ENCODE results near the gene SCARF2.
"Not testable (repeated sequence)": the region's sequence is repeated elsewhere in the genome, so short reads cannot be mapped to it uniquely, and the experiment has no call there.

SCARF2 gene

DNA sequence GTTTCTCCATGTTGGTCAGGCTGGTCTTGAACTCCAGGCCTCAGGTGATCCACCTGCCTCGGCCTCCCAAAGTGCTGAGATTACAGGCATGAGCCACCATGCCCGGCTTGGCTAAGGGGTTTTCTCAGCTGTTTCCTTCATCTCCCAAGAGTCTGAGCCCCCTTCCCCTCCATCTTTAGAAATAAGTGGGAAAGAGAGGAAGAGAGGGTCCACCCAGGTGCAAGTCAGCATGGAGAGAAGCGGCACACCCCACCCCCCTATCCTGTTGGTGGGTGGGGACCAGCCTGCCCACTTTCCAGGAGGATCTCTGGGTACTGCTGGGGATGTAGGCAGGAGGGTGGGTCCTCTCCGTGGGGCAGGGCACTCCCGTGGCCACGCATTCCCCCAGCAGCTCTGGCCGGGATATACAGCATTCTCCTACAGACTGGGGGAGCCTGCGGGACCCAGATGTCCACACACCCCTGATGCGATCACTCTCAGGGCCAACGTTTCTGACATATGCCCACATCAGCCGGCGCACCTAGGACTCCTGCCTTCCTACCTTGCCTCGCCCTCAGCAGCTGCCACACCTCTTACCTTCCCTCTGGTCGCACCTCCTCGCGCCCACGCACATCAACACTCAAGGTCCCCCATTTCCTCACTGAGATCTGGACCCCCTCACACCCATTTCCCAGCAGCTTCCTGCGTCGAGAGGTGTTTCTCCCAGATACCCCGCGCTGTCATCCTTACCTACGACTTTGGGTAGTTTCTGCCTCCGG lies 8.9 kb downstream of the SCARF2 start:
- no peak for DNase-seq (ENCODE audit: low spot score)

DNA sequence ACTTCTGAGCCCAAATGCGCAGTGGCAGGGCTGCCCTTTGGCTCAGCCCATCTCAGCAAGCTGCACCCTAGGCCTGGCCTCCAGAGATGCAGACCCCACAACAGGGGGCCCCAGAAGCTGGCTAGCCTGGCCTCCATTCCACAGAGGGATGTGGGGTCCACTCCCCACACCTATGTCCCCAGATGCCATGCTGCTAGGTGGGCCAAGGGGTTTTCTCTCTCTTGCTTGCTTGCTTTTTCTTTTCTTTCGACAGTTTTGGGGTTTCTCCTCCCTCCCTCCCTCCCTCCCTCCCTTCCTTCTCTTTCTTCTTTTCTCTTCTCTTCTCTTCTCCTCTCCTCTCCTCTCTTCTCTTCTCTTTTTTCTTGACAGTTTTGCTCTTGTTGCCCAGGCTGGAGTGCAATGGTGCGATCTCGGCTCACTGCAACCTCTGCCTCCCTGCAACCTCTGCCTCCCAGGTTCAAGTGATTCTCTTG lies 9.6 kb downstream of the SCARF2 start:
- DNase-seq (ENCODE audit: low spot score), result no peak

DNA sequence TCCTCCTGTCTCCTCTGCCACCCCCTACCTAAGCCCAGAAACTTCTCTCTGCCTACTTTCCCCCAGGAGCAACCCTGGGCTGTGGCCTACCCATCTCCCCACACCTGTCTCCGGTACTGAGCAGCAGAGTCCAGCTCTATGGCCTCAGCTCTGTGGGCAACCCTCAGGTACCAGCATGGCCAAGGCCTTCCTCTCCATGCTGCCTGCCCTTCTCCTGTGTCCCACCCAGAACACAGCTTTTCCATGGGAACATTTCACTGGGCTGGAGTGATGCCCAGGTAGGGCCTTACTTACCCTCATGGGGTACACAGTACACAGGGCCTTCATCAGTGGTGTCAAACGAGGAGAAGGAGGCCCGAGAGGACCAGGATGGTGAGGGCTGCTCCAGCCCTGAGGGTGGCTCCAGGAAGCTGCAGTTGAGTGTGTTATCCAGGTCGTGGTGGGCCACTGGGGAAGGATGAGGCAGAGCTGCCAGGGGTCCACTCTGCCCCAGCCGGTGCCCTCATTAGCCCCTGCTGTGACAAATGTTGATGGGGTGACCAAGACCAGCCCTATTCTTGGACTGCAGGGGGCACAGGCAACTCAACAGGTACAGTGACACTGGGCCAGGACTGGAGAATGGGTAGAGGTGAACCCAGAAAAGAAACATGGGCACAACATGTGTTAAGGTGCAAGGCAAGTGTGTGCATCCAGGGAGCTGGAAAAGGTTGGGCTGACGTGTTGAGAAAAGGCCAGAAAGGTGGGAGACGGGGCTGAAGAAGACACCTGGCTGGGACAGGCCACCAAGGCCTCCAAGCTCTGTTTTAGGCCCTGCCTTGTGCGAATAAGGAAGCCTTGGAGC lies 10.3 kb downstream of the SCARF2 start:
- no peak for DNase-seq (ENCODE audit: low spot score)

DNA sequence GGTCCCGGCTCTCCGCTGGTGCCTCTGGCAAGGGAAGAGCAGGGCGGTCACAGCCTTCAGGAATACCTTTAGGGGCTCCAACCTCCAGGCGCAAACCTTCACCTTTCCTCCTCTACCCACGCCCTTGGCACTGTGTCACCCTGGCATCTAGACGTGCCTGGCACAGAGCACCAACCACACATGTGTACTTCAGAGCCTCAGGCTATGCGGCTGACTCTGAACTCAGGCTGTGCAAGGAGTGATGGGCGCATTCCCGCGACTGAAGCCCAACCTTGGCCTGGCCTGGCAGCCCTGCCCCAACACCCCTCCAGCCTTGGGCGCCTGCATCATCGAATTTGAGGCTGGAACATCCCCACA lies 11.4 kb downstream of the SCARF2 start:
- DNase-seq (ENCODE audit: low spot score), result no peak

DNA sequence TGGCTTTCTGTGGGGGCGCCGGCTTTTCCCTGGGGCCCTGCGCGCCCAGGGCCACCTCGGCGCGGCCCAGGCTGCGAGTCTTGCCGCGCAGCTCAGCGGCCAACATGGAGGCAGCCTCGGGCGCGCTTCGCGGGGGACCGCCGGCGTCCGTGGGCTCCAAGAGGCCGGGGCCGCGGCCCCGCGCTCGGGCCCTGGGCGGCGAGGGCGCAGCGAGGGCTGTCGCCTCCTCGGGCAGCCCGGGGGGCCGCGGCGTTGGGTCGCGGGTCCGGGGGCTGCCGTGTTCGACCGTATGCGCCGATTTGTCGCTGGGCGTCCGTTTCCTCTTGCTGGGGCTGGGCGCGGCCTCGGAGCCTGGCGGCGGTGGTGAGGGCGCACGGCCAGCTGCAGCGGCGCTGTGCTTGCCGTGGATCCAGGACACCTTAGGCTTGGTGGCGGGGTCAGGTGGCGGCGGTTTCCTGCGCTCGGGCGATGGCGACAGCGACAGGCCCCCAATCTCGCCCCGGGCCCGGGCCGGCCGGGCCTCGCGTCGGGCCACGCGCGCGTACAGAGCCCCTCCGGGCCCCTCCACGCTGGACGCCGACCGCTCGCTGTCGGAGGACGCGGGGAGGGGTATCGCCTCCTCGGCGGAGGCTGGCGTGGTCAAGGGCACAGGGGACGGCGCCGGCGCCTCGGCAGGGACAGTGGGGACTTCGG lies 11.9 kb downstream of the SCARF2 start:
- DNase-seq (ENCODE audit: low spot score), result no peak

DNA sequence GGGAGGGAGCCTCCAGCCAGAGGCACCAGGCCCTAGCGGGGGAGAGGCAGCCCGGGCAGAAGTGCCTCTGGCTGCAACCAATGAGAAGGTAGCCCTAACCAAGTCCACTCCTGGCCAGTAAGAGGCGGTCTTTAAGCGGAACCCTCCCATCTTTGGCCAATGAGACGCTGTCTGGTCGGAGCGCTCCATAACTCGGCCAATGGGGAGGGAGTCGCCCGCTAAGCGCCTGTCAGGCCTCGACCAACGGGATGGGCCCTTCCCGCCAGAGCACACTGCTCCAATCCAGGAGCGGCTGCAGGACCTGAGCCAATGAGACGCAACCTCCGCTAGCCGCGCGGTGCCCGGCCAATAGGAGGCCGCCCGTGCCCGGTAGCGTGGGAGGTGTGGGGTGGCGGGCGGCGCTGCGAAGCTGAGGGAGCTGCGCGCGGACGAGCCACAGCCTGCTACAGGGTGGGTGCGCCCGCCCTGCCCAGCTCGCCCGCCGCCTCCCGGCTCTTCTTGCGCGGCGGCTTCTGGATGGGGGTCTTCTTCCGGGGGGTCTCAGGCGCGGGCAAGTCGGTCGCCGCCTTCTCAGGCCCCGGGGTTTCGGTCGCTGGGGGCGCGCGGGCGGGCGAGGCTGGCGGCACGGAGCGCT lies 12.6 kb downstream of the SCARF2 start:
- DNase-seq (ENCODE audit: low spot score), result no peak

DNA sequence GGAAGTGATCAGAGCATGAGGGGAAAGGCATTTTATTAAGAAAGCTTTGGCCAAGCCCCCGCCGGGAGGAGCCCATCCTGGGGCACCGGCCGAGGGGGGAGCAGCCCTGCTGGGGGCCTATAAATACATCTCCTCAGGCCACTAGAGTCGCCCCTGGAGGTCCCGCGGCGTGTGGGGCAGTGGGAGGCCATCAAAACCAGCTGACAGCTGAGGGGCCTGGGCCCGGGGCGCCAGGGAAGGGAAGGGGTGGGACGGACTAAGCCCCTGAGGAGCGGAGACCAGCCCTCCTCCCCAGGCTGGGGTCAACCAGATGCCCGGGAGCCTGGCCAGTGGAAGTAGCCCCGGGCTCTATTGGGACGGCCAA lies 13.1 kb downstream of the SCARF2 start:
- DNase-seq (ENCODE audit: low spot score), result no peak

DNA sequence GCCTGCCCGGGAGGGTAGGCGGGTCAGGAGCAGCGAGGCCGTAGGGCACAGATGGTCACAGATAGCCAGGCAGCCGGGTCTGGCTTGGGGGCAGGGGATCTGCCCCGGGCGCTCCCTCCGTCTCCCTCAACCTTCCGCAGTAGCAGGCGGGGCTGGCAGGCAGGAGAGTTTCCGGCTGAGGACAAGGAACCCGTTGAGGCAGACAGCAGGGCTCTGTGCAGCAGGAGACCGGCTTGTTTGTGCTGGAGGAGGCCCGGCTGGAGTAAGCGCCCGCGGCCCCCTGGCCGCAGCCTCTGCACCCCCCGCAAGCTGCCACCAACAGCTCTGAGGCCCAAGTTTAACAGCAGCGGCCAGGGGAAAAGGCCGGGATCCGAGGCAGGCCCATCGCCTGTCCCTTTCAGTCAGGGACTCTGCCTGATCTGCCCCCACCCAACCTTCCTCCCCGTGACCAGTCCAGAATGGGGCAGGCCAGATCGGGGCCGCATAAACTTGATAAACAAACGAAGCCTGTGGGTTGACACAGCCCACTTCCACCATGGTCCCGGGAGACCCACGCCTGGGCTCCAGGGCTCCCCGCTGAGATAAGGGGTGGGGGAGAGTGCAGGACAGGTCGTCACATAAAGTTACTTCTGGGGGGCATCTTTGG lies 13.6 kb downstream of the SCARF2 start:
- DNase-seq (ENCODE audit: low spot score), result peak; percentile 26

DNA sequence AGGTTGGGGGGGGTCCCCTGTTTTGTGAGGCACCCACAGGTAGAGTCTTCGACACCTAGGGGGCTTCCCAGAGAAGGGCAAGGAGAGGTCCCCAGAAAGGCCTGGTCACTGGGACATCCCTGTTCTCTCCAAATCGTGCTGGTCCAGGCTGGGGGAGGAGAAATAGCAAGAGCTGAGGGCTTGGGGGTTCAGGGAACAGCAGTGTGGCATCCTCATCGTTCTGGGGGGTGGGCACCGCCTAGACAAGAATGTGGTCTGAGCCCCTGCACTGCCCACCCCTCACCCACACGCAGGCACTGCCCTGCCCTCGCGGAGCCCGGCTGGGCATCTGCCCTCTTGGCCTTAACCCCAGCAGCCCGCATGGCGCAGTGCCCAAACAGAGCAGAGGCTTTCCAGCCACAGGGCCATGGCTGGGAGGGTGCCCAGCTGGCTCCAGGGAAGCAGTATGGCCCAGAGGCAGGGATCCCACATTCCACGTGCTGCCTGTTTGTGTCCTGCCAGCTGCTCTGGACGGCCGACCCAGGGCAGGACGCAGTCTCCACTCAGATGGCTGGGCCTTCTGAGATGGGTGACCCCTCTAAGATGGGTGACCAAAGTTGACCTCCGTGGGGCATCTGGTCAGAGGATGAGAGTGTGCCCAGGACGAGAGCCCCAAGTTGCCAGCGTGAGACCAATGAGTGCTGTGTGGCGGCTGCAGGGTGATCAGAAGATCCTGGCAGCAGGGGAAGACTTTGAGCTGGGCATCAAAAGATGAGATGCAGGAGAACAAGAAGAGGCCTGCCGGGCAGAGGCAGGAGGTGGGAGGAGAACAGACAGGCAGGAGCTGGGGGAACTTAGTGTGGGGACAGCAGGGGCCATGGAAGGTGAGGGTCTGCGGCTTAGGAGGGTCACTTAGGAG lies 14.4 kb downstream of the SCARF2 start:
- DNase-seq (ENCODE audit: low spot score), result peak; percentile 87

DNA sequence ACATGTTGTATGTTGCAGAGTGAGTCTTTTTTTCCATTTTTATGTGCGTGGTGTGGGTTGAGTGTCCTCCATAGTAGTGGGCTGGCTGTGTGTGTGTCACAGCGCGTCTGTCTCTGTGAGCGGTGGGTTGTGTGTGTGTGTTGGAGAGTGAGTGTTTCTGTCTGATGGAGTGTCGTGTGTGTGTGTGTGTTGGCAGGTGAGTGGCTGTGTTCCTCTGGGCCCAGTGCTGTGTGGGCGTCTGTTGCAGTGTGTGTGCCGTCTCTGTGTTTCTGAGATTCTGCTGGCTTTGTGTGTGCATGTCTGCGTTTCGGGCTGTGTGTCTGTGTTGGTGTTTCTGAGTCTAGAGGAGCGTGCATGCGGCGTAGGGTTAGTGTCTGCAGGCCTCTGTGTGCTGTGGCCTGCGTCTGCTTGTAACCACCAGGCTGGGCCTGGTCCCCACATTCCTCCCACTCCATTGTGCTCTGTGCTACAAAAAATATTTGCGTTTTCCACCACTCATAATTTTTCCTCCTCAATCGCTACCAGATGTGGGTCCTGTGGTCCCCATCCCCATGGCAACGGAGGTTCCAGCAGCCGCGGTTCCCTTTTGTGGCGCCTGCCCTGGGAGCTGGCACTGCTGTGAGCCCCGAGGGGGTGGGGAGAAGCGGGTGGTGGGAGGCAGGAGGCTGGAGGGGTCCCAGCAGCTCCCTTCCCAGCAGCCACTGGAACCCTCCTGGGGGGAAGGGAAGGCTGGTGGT lies 15.2 kb downstream of the SCARF2 start:
- no peak for DNase-seq (ENCODE audit: low spot score)

DNA sequence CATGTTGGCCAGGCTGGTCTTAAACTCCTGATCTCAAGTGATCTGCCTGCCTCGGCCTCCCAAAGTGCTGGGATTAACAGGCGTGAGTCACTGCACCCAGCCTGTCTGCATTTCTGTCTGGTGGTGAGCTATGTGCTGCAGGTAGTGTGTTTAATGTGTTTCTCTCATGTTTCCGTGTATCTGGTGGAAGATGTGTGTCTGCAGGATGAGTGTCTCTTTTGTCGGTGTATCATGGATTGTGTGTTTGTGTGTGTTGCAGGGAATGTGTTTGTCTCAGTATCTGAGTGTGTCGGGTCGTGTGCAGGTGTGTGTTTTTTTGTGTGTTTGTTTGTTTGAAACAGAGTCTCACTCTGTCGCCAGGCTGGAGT lies 16.1 kb downstream of the SCARF2 start:
- DNase-seq (ENCODE audit: low spot score), result no peak

DNA sequence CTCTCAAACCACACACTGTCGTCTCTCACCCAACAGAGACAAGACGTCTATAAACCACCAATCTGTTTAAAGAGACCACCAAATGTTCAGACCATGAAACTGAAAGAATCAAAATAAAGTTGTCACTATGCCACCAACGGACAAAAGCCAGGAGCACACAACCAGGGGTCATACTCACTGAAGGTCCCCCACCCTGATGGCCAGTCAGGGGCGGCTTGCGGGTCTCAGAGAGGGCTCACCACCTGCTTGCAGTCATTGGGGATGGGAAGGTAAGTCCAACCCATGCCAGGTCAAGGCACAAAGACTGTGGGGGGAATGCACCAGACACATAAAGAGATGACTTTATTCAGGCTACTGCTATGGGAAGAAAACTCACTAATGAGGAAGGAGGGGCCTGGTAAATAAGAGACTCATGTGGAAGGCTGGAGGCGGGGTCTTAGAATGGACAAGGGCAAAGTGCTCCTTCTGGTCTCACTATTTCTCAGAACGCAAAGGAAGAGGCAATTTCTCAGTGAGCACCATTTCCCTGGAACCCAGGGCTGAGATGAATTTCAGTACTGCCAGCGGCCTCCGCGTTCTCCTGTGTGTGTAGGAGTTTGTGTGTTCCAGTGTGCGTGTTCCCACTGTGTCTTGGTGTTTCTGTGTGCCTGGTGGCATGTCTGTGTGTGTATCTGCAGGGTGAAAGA lies 17.3 kb downstream of the SCARF2 start:
- DNase-seq (ENCODE audit: low spot score), result no peak

DNA sequence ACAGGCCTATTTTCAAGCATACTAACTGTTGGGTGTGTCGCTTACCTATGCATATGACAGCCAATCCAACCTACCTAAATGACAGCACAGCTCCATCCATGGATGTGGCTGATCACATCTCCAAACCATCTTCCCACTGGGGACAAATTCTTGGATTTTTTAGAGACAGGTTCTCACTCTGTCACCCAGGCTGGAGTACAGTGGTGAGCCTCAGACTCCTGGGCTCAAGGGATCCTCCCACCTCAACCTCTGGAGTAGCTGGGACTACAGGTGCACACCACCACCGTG lies 18.0 kb downstream of the SCARF2 start:
- DNase-seq (ENCODE audit: low spot score), result no peak

DNA sequence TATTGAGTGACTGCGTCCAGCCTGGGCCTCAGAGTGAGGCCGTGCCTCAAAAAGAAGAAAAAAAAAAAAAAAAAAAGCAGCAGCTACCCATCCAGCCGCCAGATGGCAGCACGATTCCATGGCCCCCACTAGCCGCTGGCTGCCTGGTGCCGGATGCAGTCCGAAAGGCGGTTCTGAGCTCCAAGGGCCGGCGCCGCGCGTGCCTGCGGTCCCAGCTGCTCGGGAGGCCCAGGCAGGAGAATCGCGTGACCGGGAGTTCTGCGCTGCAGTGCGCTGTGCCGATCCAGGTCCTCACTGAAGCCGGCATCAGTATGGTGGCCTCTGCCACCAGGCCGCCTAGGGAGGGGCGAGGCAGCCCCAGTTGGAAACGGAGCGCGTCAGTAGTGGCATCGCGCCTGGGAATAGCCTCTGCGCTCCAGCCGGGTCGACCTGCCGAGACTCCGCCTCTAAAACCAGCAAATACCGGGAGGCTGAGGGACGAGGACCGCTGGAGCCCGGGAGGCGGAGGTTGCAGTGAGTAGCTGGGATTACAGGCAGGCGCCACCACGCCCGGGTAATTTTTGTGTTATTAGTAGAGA lies 19.3 kb downstream of the SCARF2 start:
- peak; percentile 74 for DNase-seq (ENCODE audit: low spot score)

DNA sequence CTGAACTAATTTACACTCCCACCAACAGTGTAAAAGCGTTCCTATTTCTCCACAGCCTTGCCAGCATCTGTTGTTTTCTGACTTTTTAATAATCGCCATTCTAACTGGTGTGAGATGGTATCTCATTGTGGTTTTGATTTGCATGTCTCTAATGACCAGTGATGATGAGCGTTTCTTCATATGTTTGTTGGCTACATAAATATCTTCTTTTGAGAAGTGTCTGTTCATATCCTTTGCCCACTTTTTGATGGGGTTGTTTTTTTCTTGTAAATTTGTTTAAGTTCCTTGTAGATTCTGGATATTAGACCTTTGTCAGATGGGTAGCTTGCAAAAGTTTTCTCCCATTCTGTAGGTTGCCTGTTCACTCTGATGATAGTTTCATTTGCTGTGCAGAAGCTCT lies 21.9 kb downstream of the SCARF2 start:
- not testable (repeated sequence) for DNase-seq (ENCODE audit: low spot score)

DNA sequence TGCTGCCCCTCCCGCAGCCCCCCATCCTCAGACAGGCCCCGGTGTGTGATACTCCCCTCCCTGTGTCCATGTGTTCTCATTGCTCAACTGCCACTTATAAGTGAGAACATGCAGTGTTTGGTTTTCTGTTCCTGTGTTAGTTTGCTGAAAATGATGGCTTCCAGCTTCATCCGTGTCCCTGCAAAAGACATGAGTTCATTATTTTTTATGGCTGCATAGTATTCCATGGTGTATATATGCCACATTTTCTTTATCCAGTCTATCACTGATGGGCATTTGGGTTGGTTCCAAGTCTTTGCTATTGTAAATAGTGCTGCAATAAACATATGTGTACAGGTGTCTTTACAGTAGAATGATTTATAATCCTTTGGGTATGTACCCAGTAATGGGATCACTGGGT lies 22.4 kb downstream of the SCARF2 start:
- not testable (repeated sequence) for DNase-seq (ENCODE audit: low spot score)

DNA sequence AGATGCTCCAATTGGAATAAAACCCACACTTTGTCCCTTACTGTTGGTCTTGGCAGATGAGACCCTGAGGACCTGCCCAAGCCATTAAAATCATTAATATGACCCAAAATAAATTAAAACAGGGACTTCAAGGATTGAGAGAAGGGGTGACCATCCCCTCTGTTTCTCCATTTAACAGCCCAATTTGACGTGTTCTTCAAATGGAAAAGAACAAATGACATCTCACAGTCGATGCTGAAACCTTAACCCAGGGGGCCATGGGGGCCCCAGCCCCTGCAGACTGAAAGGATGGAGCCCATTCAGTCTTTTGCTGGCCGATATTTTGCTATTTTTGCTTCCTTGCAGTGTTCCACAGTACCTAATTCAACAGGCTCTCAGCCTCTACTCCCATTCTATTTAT lies 23.2 kb downstream of the SCARF2 start:
- DNase-seq (ENCODE audit: low spot score), result no peak

DNA sequence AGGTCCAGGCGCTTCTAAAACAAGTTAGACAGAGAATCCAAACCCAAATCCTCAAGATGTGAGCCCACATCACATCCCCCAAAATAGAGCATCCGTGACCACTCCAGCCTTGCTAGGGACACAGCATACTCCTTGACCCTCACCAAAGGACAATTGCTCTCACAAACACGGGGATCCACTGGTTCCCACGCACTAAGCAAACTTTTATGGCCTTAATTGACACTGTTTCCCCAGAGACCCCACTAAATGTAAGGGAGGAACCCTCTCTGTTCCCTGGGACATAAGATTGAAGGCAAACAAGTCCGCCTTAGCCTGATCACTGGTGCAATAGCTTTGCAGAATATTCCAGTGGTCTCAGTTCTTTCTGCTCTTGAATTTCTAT lies 23.6 kb downstream of the SCARF2 start:
- DNase-seq (ENCODE audit: low spot score), result no peak

DNA sequence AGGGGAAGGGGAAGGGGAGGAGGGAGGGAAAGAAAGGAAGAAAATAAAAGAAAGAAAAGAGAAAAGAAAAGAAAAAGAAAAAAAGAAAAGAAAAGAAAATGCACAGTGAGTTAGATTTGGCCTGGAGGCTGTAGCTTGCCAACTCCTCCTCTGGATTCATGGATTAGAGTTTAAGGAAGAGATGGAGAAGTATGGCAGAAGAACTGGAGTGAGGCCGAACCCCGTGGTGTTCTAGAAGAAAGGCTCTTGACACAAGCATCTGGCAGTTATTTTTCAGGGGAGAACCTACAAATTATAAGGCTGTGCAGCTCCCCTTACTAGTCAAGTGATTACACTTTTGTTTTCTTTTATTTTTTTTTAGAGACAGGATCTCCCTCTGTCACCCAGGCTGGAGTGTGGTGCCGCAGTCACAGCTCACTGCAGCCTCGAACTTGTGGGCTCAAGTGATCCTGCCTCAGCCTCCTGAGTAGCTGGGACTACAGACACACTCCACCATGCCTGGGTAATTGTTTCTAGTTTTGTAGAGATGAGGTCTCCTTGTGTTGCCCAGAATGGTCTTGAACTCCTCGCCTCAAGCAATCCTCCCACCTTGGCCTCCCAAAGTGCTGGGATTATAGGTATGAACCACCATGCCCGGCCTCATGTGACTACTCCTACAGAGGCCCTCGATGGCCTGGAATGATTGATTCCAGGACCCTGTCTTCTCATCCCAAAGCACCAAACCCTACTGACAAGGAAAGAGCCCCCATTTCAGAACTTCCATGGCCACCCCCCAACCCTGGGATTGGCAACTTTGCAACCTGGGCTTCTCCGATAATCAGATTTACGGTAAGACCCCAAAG lies 24.2 kb downstream of the SCARF2 start:
- no peak for DNase-seq (ENCODE audit: low spot score)

Measured in putamen (tissue), 1 donor.